HCT116 (cell line): Measurements from ENCODE around the gene TMEM14A. TPM values are rescaled to one million over a fixed set of nuclear protein-coding genes. Genes with fewer than 3 reads are reported as not detected.

ENCODE experiments used
- ATAC-seq: fragments of 200-7000 bp; cut with Tn5 transposase; 2 replicates; pipeline ENCODE4 v1.9.1; 2020; ENCODE audit warnings: mild to moderate bottlenecking, moderate library complexity
- BruUV-seq: library from RNA; stranded (reverse); fragments of 400-500 nt; replicated peaks from 2 replicates; lab custom pipeline; 2021; lab: Mats Ljungman, UMichigan
- CTCF ChIA-PET: fragments of 300-600 bp; sonication (Branson Sonifier 250); formaldehyde crosslinking; loops from one replicate; lab custom pipeline; 2021; ENCODE audit warnings: antibody characterized with exemption; lab: Charles Lee
- POLR2A ChIA-PET: fragments of 300-600, 350-600 bp; sonication (Branson Sonifier 250); formaldehyde crosslinking; loops from one replicate; lab custom pipeline; 2021; ENCODE audit warnings: antibody characterized with exemption; lab: Charles Lee
- RAD21 ChIA-PET, 2 experiments: fragments of 300-600 bp; sonication (Branson Sonifier 250); formaldehyde crosslinking; loops; one replicate each; lab custom pipeline; 2023; ENCODE audit warnings: low total read pairs in 2 of 2; ENCODE audit not compliant: uncharacterized antibody in 2 of 2, unreplicated experiment in 2 of 2, low non-redundant PET in 1 of 2; lab: Charles Lee
- DNase-seq: peaks from one replicate; pipeline ENCODE4 v3.0.0-alpha.2; 2010; ENCODE audit warnings: low read depth, low spot score
- H2AFZ ChIP-seq: fragments of 200-600 bp; shearing (Covaris generic), sonication (generic); 2 replicates; pipeline ENCODE4 v1.6.1; 2017; ENCODE audit warnings: low read depth, mixed run types, mixed read lengths, antibody characterized with exemption, low read length; ENCODE audit not compliant: poor library complexity, severe bottlenecking
- H3K27ac ChIP-seq: 2 replicates; pipeline ENCODE4 v1.5.1; 2012; ENCODE audit warnings: low read depth, low read length
- H3K27me3 ChIP-seq: fragments of 200-600 bp; sonication (generic); 2 replicates; pipeline ENCODE4 v1.6.1; 2016; ENCODE audit warnings: mixed run types, low read length, mixed read lengths; ENCODE audit not compliant: insufficient read depth
- H3K36me3 ChIP-seq, 2 experiments: fragments of 200-500 bp in 1 of 2; fragments of 200-600 bp in 1 of 2; sonication (Bioruptor generic) in 1 of 2; sonication (generic) in 1 of 2; 2 replicates each; pipeline versions ENCODE4 v1.5.1 to v1.6.1; 2014 to 2016; ENCODE audit warnings: low read length in 2 of 2, inconsistent platforms in 1 of 2, mixed read lengths in 1 of 2, mixed run types in 1 of 2; ENCODE audit not compliant: insufficient read depth in 2 of 2, control insufficient read depth in 1 of 2
- H3K4me1 ChIP-seq, 2 experiments: fragments of 200-600 bp in 1 of 2; sonication (generic) in 1 of 2; 2 replicates each; pipeline versions ENCODE4 v1.5.1 to v1.6.1; 2012 to 2017; ENCODE audit warnings: low read length in 2 of 2, inconsistent platforms in 1 of 2, mild to moderate bottlenecking in 1 of 2, mixed read lengths in 1 of 2, mixed run types in 1 of 2, moderate library complexity in 1 of 2; ENCODE audit not compliant: insufficient read depth in 2 of 2, control insufficient read depth in 1 of 2
- H3K4me2 ChIP-seq: fragments of 200-600 bp; sonication (generic); 2 replicates; pipeline ENCODE4 v1.6.1; 2017; ENCODE audit warnings: mixed run types, low read length, mixed read lengths
- H3K4me3 ChIP-seq, 2 experiments: fragments of 200-600 bp in 1 of 2; sonication (generic) in 1 of 2; replicated peaks in 1 of 2; 2 replicates each; pipeline ENCODE4 v1.5.1; 2011 to 2016; ENCODE audit warnings: low read length in 2 of 2, control low read depth in 1 of 2, low read depth in 1 of 2, mild to moderate bottlenecking in 1 of 2, mixed read lengths in 1 of 2, mixed run types in 1 of 2
- H3K79me2 ChIP-seq: fragments of 200-600 bp; sonication (generic); 2 replicates; pipeline ENCODE4 v1.6.1; 2017; ENCODE audit warnings: mild to moderate bottlenecking, mixed run types, low read length, moderate library complexity, mixed read lengths; ENCODE audit not compliant: insufficient read depth
- H3K9ac ChIP-seq: fragments of 200-600 bp; sonication (generic); 2 replicates; pipeline ENCODE4 v1.6.1; 2016; ENCODE audit warnings: low read length, mixed read lengths
- H3K9me2 ChIP-seq: fragments of 200-600 bp; sonication (generic), shearing (Covaris generic); 2 replicates; pipeline ENCODE4 v1.6.1; 2017; ENCODE audit warnings: mixed run types, mild to moderate bottlenecking, moderate library complexity; ENCODE audit not compliant: insufficient read depth
- H3K9me3 ChIP-seq, 2 experiments: fragments of 200-500 bp in 1 of 2; fragments of 200-600 bp in 1 of 2; sonication (Bioruptor generic) in 1 of 2; sonication (generic) in 1 of 2; 2 replicates each; pipeline ENCODE4 v1.6.1; 2014 to 2017; ENCODE audit warnings: low read length in 2 of 2, mixed read lengths in 2 of 2, inconsistent platforms in 1 of 2, low read depth in 1 of 2, mild to moderate bottlenecking in 1 of 2, mixed run types in 1 of 2, moderate library complexity in 1 of 2; ENCODE audit not compliant: control insufficient read depth in 1 of 2, insufficient read depth in 1 of 2
- H4K20me1 ChIP-seq: fragments of 200-600 bp; sonication (generic), shearing (Covaris generic); 2 replicates; pipeline ENCODE4 v1.6.1; 2017; ENCODE audit warnings: mixed run types, mild to moderate bottlenecking, moderate library complexity; ENCODE audit not compliant: insufficient read depth
- ATF3 ChIP-seq: IDR thresholded peaks from 2 replicates; pipeline ENCODE4 v1.6.1; 2012
- CBX3 ChIP-seq: IDR thresholded peaks from 2 replicates; pipeline ENCODE4 v1.6.1; 2012; ENCODE audit warnings: low read depth
- CEBPB ChIP-seq: IDR thresholded peaks from 2 replicates; pipeline ENCODE4 v1.6.1; 2012; ENCODE audit warnings: low read depth
- CTCF ChIP-seq, 3 experiments: fragments of 200-600 bp in 1 of 3; sonication (generic) in 1 of 3; IDR thresholded peaks in 2 of 3; conservative IDR thresholded peaks in 1 of 3; 2 replicates each; pipeline ENCODE4 v1.5.1; 2012 to 2017; ENCODE audit warnings: low read depth in 2 of 3, low read length in 2 of 3, antibody characterized with exemption in 1 of 3, borderline replicate concordance in 1 of 3, control low read depth in 1 of 3, mild to moderate bottlenecking in 1 of 3, mixed read lengths in 1 of 3, mixed run types in 1 of 3, moderate library complexity in 1 of 3; ENCODE audit not compliant: insufficient read depth in 1 of 3
- EGR1 ChIP-seq: IDR thresholded peaks from 2 replicates; pipeline ENCODE4 v1.6.1; 2012; ENCODE audit warnings: low read depth
- EZH2 ChIP-seq: fragments of 200-600 bp; sonication (generic); IDR thresholded peaks from 2 replicates; pipeline ENCODE4 v1.6.1; 2017; ENCODE audit warnings: antibody characterized with exemption, mixed run types
- EZH2phosphoT487 ChIP-seq: fragments of 200-600 bp; IDR thresholded peaks from 2 replicates; pipeline ENCODE4 v1.6.1; 2018; ENCODE audit warnings: antibody characterized with exemption, borderline replicate concordance
- FOSL1 ChIP-seq: IDR thresholded peaks from 2 replicates; pipeline ENCODE4 v1.6.1; 2012; ENCODE audit warnings: low read depth
- JUND ChIP-seq: IDR thresholded peaks from 2 replicates; pipeline ENCODE4 v1.6.1; 2012
- MAX ChIP-seq: IDR thresholded peaks from 2 replicates; pipeline ENCODE4 v1.6.1; 2012
- POLR2AphosphoS5 ChIP-seq: IDR thresholded peaks from 2 replicates; pipeline ENCODE4 v1.6.1; 2011; ENCODE audit warnings: mild to moderate bottlenecking, low read depth, low read length, moderate library complexity
- RAD21 ChIP-seq: IDR thresholded peaks from 2 replicates; pipeline ENCODE4 v1.6.1; 2012; ENCODE audit warnings: low read depth, mild to moderate bottlenecking
- SIN3A ChIP-seq: IDR thresholded peaks from 2 replicates; pipeline ENCODE4 v1.6.1; 2012; ENCODE audit warnings: low read depth
- SP1 ChIP-seq: IDR thresholded peaks from 2 replicates; pipeline ENCODE4 v1.6.1; 2012; ENCODE audit warnings: low read depth
- SRF ChIP-seq: IDR thresholded peaks from 2 replicates; pipeline ENCODE4 v1.6.1; 2012; ENCODE audit warnings: low read depth
- TCF7L2 ChIP-seq: IDR thresholded peaks from 2 replicates; pipeline ENCODE4 v1.7.0; 2011; ENCODE audit warnings: borderline replicate concordance, inconsistent platforms; ENCODE audit not compliant: insufficient read depth, insufficient read length; ENCODE audit errors: extremely low read depth
- YY1 ChIP-seq: IDR thresholded peaks from 2 replicates; pipeline ENCODE4 v1.6.1; 2011; ENCODE audit warnings: low read length, low read depth, moderate library complexity, mild to moderate bottlenecking; ENCODE audit not compliant: insufficient replicate concordance; ENCODE audit errors: extremely low read depth
- ZFX ChIP-seq: fragments of 450-650 bp; IDR thresholded peaks from 2 replicates; pipeline ENCODE4 v1.6.1; 2017
- ZNF274 ChIP-seq: fragments of 200-500 bp; sonication (Bioruptor generic); IDR thresholded peaks from 2 replicates; pipeline ENCODE4 v1.6.1; 2014; ENCODE audit warnings: mild to moderate bottlenecking, low read depth, low read length, inconsistent platforms
- intact Hi-C: fragments of 100-400 bp; cut with micrococcal nuclease; formaldehyde crosslinking; loops from 2 replicates; pipeline ENCODE4 v1.10.0; 2022
- total RNA-seq: library from RNA; stranded (reverse); gene quantifications from one replicate; pipeline ENCODE4 v1.2.1, GENCODE V29; 2021; ENCODE audit not compliant: unreplicated experiment
- TF ChIP-seq, protein P1 (sequence below): IDR thresholded peaks from 2 replicates; pipeline ENCODE4 v1.6.1; 2011; ENCODE audit warnings: mild to moderate bottlenecking, low read length, moderate library complexity; ENCODE audit not compliant: insufficient replicate concordance; ENCODE audit errors: extremely low read depth

TMEM14A gene
- total RNA-seq, 1 experiment from 2014 or later = 51.5 TPM

DNA sequence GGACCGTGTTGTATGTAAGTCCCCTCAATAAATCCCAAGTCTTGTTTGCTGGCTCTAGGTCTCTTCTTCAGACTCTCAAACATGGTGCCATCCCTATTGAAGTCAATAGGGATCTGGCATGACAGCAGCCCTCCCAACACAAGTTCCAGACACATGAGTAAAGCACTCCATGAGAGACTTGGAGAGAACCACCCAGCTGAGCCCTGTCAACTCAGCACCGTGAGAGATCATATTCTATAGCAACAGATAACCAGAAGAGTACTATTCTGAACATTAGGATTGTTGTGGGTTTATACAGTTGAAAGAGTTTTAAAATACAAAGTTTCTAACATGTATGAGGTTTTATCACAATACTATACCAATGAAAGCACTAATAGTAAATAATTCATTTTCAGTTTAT, 23.5 kb downstream of the TMEM14A start:
- intact Hi-C loops = no loop called here

More for the DNA sequence above, 23.5 kb downstream of the TMEM14A start:
- H4K20me1 ChIP-seq = no peaks in the 10 kb centered on the region
- H3K9me2 ChIP-seq = no peaks in the 10 kb centered on the region
- H3K9me3 ChIP-seq = no peaks in the 10 kb centered on the region
- no peak overlapping the region for H3K9ac ChIP-seq
- TF ChIP-seq EZH2phosphoT487 = no peak
- no peak for TF ChIP-seq ZNF274
- TF ChIP-seq CTCF (IDR thresholded peaks at IDR 0.05 in 2 of 3, conservative IDR thresholded peaks at IDR 0.05 in 1 of 3; ENCODE audit: borderline replicate concordance in 1 of 3, insufficient read depth in 1 of 3, low read depth in 2 of 3, low read length in 2 of 3) = no peak
- no peak for TF ChIP-seq CEBPB
- no peak for TF ChIP-seq MAX
- TF ChIP-seq TCF7L2 = no peak
- TF ChIP-seq EZH2 = no peak
- no peak for TF ChIP-seq JUND
- TF ChIP-seq RAD21 = no peak
- no peak for TF ChIP-seq POLR2AphosphoS5
- TF ChIP-seq SP1 = no peak
- no peak for TF ChIP-seq FOSL1
- no peak for TF ChIP-seq YY1
- no peak for TF ChIP-seq EGR1
- TF ChIP-seq, protein P1, sequence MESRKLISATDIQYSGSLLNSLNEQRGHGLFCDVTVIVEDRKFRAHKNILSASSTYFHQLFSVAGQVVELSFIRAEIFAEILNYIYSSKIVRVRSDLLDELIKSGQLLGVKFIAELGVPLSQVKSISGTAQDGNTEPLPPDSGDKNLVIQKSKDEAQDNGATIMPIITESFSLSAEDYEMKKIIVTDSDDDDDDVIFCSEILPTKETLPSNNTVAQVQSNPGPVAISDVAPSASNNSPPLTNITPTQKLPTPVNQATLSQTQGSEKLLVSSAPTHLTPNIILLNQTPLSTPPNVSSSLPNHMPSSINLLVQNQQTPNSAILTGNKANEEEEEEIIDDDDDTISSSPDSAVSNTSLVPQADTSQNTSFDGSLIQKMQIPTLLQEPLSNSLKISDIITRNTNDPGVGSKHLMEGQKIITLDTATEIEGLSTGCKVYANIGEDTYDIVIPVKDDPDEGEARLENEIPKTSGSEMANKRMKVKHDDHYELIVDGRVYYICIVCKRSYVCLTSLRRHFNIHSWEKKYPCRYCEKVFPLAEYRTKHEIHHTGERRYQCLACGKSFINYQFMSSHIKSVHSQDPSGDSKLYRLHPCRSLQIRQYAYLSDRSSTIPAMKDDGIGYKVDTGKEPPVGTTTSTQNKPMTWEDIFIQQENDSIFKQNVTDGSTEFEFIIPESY = no peak
- TF ChIP-seq SRF = no peak
- TF ChIP-seq CBX3 = no peak
- no peak for TF ChIP-seq ZFX
- no peak for TF ChIP-seq ATF3
- no peak for TF ChIP-seq SIN3A
- no peaks in the 10 kb centered on the region for H3K4me1 ChIP-seq
- no TSS peak for BruUV-seq
- H3K79me2 ChIP-seq = no peaks in the 10 kb centered on the region
- no peak for ATAC-seq
- no peak for DNase-seq
- RAD21 ChIA-PET = no interaction called here
- CTCF ChIA-PET = no interaction called here
- no peaks in the 10 kb centered on the region for H3K27me3 ChIP-seq
- H3K27ac ChIP-seq = no peak overlapping the region
- H2AFZ ChIP-seq = no peak overlapping the region
- POLR2A ChIA-PET = no interaction called here
- H3K36me3 ChIP-seq = no peaks in the 10 kb centered on the region
- no peak overlapping the region for H3K4me3 ChIP-seq
- no peak overlapping the region for H3K4me2 ChIP-seq
